GM13976 (cell line): ENCODE measurements around the gene STAB2.

ENCODE experiments used
- DNase-seq: peaks from one replicate; pipeline ENCODE4 v3.0.0; 2012; ENCODE audit warnings: low spot score
- CTCF ChIP-seq: IDR thresholded peaks from 2 replicates; pipeline ENCODE4 v1.5.1; 2012; ENCODE audit warnings: borderline replicate concordance, mild to moderate bottlenecking; ENCODE audit not compliant: insufficient read depth; ENCODE audit errors: extremely low read depth, missing control alignments, control extremely low read depth
- in situ Hi-C: fragments of 300-500 bp; cut with MboI; formaldehyde crosslinking; loops from one replicate; pipeline ENCODE4 v1.12.0; 2022; ENCODE audit warnings: low sequenced_read_pairs, mixed read lengths, inconsistent platforms; ENCODE audit not compliant: unreplicated experiment

The STAB2 gene

GRCh38 chr12:103673891-103674375 lies 86.9 kb downstream of the STAB2 start:
- in situ Hi-C loops: no loop called here
- DNase-seq: no peak
- TF ChIP-seq CTCF: no peak

GRCh38 chr12:103676893-103677292 lies 89.8 kb downstream of the STAB2 start:
- no peak for TF ChIP-seq CTCF
- in situ Hi-C loops: no loop called here

GRCh38 chr12:103677341-103677740 lies 90.3 kb downstream of the STAB2 start:
- no peak for TF ChIP-seq CTCF
- in situ Hi-C loops: no loop called here
- DNase-seq: no peak

More at GRCh38 chr12:103676893-103677292, 89.8 kb downstream of the STAB2 start:
- DNase-seq: no peak

- DNase-seq: no peak
- no peak for TF ChIP-seq CTCF
- in situ Hi-C loops: no loop called here
Measured at GRCh38 chr12:103677905-103678304, 90.8 kb downstream of the STAB2 start.

- in situ Hi-C loops: no loop called here
- TF ChIP-seq CTCF: no peak
- no peak for DNase-seq
Measured at GRCh38 chr12:103679421-103680170, 92.5 kb downstream of the STAB2 start.

GRCh38 chr12:103680591-103681141 lies 93.6 kb downstream of the STAB2 start:
- no peak for TF ChIP-seq CTCF
- in situ Hi-C loops: no loop called here
- DNase-seq: no peak
